Liver (tissue), 9 donors: Measurements from ENCODE around the gene CDKN1A. TPM values are rescaled to one million over a fixed set of nuclear protein-coding genes. Genes with fewer than 3 reads are reported as not detected.

ENCODE experiments used
- DNase-seq: peaks from one replicate; pipeline ENCODE4 v3.0.0-alpha.2; 2017; ENCODE audit warnings: low spot score
- H3K27ac ChIP-seq, 2 donors: one replicate each; pipeline ENCODE4 v1.7.0; 2013; ENCODE audit warnings: inconsistent platforms in 2 of 2, low read length in 2 of 2, control low read depth in 1 of 2, low read depth in 1 of 2, mild to moderate bottlenecking in 1 of 2
- H3K27me3 ChIP-seq, 4 donors: one replicate each; pipeline versions ENCODE4 v1.6.1 to v1.7.0; 2013; ENCODE audit warnings: low read length in 3 of 4, inconsistent platforms in 1 of 4, mild to moderate bottlenecking in 1 of 4, moderate library complexity in 1 of 4; ENCODE audit not compliant: control insufficient read depth in 4 of 4, insufficient read depth in 4 of 4
- H3K36me3 ChIP-seq, 4 donors: one replicate each; pipeline versions ENCODE4 v1.6.1 to v1.7.0; 2013; ENCODE audit warnings: low read length in 3 of 4, mild to moderate bottlenecking in 3 of 4, low read depth in 1 of 4, moderate library complexity in 1 of 4; ENCODE audit not compliant: control insufficient read depth in 4 of 4, insufficient read depth in 3 of 4
- H3K4me1 ChIP-seq, 4 donors: one replicate each; pipeline versions ENCODE4 v1.6.1 to v1.7.0; 2013; ENCODE audit warnings: low read length in 3 of 4, mild to moderate bottlenecking in 3 of 4, moderate library complexity in 1 of 4; ENCODE audit not compliant: control insufficient read depth in 4 of 4, insufficient read depth in 4 of 4
- H3K4me3 ChIP-seq, 3 donors: one replicate each; pipeline versions ENCODE4 v1.6.1 to v1.7.0; 2013; ENCODE audit warnings: low read length in 3 of 3, control low read depth in 1 of 3, low read depth in 1 of 3, mild to moderate bottlenecking in 1 of 3
- H3K9ac ChIP-seq, 2 donors: one replicate each; pipeline ENCODE4 v1.7.0; 2013; ENCODE audit warnings: low read length in 2 of 2, mild to moderate bottlenecking in 2 of 2, moderate library complexity in 2 of 2, control low read depth in 1 of 2, low read depth in 1 of 2
- H3K9me3 ChIP-seq, 4 donors: one replicate each; pipeline versions ENCODE4 v1.6.1 to v1.7.0; 2013; ENCODE audit warnings: low read length in 3 of 4; ENCODE audit not compliant: control insufficient read depth in 4 of 4
- EGR1 ChIP-seq, 2 donors: IDR thresholded peaks; 2 replicates each; pipeline ENCODE4 v1.6.1; 2016 to 2018; ENCODE audit warnings: antibody characterized with exemption in 2 of 2, low read depth in 2 of 2
- FOXA1 ChIP-seq: IDR thresholded peaks from 2 replicates; pipeline ENCODE4 v1.6.1; 2016; ENCODE audit warnings: antibody characterized with exemption
- FOXA2 ChIP-seq: IDR thresholded peaks from 2 replicates; pipeline ENCODE4 v1.6.1; 2016; ENCODE audit warnings: antibody characterized with exemption
- GABPA ChIP-seq, 2 donors: IDR thresholded peaks in 1 of 2; conservative IDR thresholded peaks in 1 of 2; 2 replicates each; pipeline ENCODE4 v1.6.1; 2016; ENCODE audit warnings: antibody characterized with exemption in 2 of 2, mild to moderate bottlenecking in 1 of 2, moderate library complexity in 1 of 2
- HNF4G ChIP-seq: IDR thresholded peaks from 2 replicates; pipeline ENCODE4 v1.6.1; 2016; ENCODE audit warnings: antibody characterized with exemption
- JUND ChIP-seq, 2 donors: IDR thresholded peaks; 2 replicates each; pipeline ENCODE4 v1.6.1; 2016; ENCODE audit warnings: antibody characterized with exemption in 2 of 2
- NR2F2 ChIP-seq: IDR thresholded peaks from 2 replicates; pipeline ENCODE4 v1.6.1; 2016; ENCODE audit warnings: antibody characterized with exemption
- RAD21 ChIP-seq, 2 donors: IDR thresholded peaks; 2 replicates each; pipeline ENCODE4 v1.6.1; 2016; ENCODE audit warnings: antibody characterized with exemption in 2 of 2, mild to moderate bottlenecking in 2 of 2
- RXRA ChIP-seq, 2 donors: IDR thresholded peaks; 2 replicates each; pipeline ENCODE4 v1.6.1; 2017 to 2018; ENCODE audit warnings: antibody characterized with exemption in 2 of 2, mild to moderate bottlenecking in 1 of 2
- SP1 ChIP-seq: IDR thresholded peaks from 2 replicates; pipeline ENCODE4 v1.6.1; 2018; ENCODE audit warnings: antibody characterized with exemption, mild to moderate bottlenecking
- YY1 ChIP-seq: IDR thresholded peaks from 2 replicates; pipeline ENCODE4 v1.6.1; 2016; ENCODE audit warnings: antibody characterized with exemption, mild to moderate bottlenecking
- WGBS: extraction: QIAGEN DNeasy Blood & Tissue Kit; methylation state at CpG from one replicate; pipeline ENCODE4 v1.1.7; 2013; 5-methylcytosine and 5-hydroxymethylcytosine counted together
- polyA plus RNA-seq, 2 donors: library from polyadenylated mRNA; stranded (reverse) in 1 of 2; unstranded in 1 of 2; fragments of 200-250 nt in 1 of 2; fragments of >200 nt in 1 of 2; fragmentation: Nextera tagmentation in 1 of 2; extraction: Ambion mirVana in 1 of 2; gene quantifications; one replicate each; pipeline versions ENCODE4 v1.2.1 to v1.2.3, GENCODE V29; 2013 to 2015
- total RNA-seq, 2 donors: library from RNA; depleted of rRNA; stranded (reverse); fragments of >200 nt; gene quantifications; one replicate each; pipeline ENCODE4 v1.2.3, GENCODE V29; 2014
- TF ChIP-seq, protein P1 (sequence below): IDR thresholded peaks from 2 replicates; pipeline ENCODE4 v1.6.1; 2016; ENCODE audit warnings: antibody characterized with exemption
- TF ChIP-seq, protein P2 (sequence below): IDR thresholded peaks from 2 replicates; pipeline ENCODE4 v1.6.1; 2016; ENCODE audit warnings: antibody characterized with exemption, mild to moderate bottlenecking
- TF ChIP-seq, protein P3 (sequence below): IDR thresholded peaks from 2 replicates; pipeline ENCODE4 v1.6.1; 2016; ENCODE audit warnings: antibody characterized with exemption
- TF ChIP-seq, protein P4 (sequence below): fragments of 150-350 bp; IDR thresholded peaks from 2 replicates; pipeline ENCODE4 v1.5.1; 2017; ENCODE audit warnings: improper control_type of control experiment, low read depth, low read length; ENCODE audit not compliant: missing input control
- donor health status: healthy.
- donor health status: healthy.
- donor health status: healthy.
- donor health status: healthy.
- donor health status: healthy.

Gene CDKN1A
- total and polyA plus RNA-seq, 4 donors = 3.2 to 41.7 (median 20.5) TPM

DNA sequence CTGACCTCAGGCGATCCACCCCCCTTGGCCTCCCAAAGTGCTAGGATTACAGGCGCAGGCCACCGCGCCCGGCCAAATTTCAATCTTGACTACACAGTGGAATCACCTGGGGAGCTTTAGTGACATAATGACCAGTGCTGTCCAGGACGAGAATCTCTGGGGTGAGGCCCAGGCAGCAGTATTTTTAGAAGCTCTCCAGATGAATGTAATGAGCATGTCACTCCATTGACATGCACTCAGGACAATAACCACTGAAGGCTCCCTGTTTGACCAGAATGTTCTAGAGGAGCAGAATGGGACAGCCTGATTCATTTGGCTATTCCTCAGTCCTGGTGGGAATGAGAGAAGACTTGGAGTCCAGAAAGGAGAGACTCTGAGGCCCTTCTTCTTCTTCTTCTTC lies 45.1 kb upstream of the CDKN1A start:
- 94% methylated on average over 6 of the region's 6 CpGs for WGBS
- no peaks in the 10 kb centered on the region for H3K9me3 ChIP-seq
- no peak overlapping the region for H3K9ac ChIP-seq
- peaks cover 6 to 16% (median 10%) of the 10 kb centered on the region in 4 donors for H3K4me1 ChIP-seq
- no peak overlapping the region for H3K4me3 ChIP-seq
- no peak for DNase-seq
- TF ChIP-seq, protein P1, sequence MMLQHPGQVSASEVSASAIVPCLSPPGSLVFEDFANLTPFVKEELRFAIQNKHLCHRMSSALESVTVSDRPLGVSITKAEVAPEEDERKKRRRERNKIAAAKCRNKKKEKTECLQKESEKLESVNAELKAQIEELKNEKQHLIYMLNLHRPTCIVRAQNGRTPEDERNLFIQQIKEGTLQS = no peak
- no peak for TF ChIP-seq FOXA2
- TF ChIP-seq, protein P2, sequence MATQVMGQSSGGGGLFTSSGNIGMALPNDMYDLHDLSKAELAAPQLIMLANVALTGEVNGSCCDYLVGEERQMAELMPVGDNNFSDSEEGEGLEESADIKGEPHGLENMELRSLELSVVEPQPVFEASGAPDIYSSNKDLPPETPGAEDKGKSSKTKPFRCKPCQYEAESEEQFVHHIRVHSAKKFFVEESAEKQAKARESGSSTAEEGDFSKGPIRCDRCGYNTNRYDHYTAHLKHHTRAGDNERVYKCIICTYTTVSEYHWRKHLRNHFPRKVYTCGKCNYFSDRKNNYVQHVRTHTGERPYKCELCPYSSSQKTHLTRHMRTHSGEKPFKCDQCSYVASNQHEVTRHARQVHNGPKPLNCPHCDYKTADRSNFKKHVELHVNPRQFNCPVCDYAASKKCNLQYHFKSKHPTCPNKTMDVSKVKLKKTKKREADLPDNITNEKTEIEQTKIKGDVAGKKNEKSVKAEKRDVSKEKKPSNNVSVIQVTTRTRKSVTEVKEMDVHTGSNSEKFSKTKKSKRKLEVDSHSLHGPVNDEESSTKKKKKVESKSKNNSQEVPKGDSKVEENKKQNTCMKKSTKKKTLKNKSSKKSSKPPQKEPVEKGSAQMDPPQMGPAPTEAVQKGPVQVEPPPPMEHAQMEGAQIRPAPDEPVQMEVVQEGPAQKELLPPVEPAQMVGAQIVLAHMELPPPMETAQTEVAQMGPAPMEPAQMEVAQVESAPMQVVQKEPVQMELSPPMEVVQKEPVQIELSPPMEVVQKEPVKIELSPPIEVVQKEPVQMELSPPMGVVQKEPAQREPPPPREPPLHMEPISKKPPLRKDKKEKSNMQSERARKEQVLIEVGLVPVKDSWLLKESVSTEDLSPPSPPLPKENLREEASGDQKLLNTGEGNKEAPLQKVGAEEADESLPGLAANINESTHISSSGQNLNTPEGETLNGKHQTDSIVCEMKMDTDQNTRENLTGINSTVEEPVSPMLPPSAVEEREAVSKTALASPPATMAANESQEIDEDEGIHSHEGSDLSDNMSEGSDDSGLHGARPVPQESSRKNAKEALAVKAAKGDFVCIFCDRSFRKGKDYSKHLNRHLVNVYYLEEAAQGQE = no peak
- no peak for TF ChIP-seq NR2F2
- no peak for TF ChIP-seq GABPA (IDR thresholded peaks at IDR 0.05 in 1 of 2, conservative IDR thresholded peaks at IDR 0.05 in 1 of 2)
- TF ChIP-seq EGR1 (IDR thresholded peaks at IDR 0.05; ENCODE audit: low read depth in 2 of 2) = no peak
- no peak for TF ChIP-seq SP1
- no peak for TF ChIP-seq HNF4G
- TF ChIP-seq FOXA1 = no peak
- no peaks in the 10 kb centered on the region for H3K36me3 ChIP-seq
- no peak overlapping the region for H3K27ac ChIP-seq
- H3K27me3 ChIP-seq = no peaks in the 10 kb centered on the region

DNA sequence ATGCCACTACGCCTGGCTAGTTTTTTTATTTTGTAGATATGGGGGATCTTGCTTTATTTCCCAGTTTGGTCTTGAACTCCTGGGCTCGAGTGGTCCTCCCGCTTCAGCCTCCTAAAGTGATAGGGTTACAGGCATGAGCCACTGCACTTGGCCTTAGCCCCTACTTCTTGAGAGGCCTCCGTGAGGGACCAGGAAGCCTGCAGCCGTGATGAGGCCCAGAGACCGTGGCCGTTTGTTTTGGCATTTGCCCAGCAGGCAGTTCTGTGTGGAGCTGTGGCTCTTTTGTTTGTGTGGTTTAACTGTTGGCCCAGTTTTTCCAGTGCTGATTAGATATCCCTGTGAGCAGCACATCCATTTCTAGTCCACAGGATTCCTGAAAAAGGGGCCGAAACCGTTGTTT lies 44.6 kb upstream of the CDKN1A start:
- H3K27ac ChIP-seq = no peak overlapping the region

More for the DNA sequence above, 44.6 kb upstream of the CDKN1A start:
- Histone ChIP-seq H3K4me3 (no peak overlapping the region), H3K9ac (no peak overlapping the region), H3K4me1 (peaks cover 6 to 22% (median 16%) of the 10 kb centered on the region in 4 donors), H3K36me3 (no peaks in the 10 kb centered on the region), H3K9me3 (no peaks in the 10 kb centered on the region), H3K27me3 (no peaks in the 10 kb centered on the region)
- TF ChIP-seq, protein P3, sequence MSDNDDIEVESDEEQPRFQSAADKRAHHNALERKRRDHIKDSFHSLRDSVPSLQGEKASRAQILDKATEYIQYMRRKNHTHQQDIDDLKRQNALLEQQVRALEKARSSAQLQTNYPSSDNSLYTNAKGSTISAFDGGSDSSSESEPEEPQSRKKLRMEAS = no peak
- no peak for TF ChIP-seq JUND (IDR thresholded peaks at IDR 0.05)
- TF ChIP-seq, protein P1 = no peak
- peak; percentile 27 to 64 for TF ChIP-seq RAD21 (IDR thresholded peaks at IDR 0.05)
- TF ChIP-seq HNF4G = no peak
- TF ChIP-seq YY1 = peak; percentile 35
- peak; percentile 45 for TF ChIP-seq NR2F2
- TF ChIP-seq SP1 = peak; percentile 40
- TF ChIP-seq, protein P4, sequence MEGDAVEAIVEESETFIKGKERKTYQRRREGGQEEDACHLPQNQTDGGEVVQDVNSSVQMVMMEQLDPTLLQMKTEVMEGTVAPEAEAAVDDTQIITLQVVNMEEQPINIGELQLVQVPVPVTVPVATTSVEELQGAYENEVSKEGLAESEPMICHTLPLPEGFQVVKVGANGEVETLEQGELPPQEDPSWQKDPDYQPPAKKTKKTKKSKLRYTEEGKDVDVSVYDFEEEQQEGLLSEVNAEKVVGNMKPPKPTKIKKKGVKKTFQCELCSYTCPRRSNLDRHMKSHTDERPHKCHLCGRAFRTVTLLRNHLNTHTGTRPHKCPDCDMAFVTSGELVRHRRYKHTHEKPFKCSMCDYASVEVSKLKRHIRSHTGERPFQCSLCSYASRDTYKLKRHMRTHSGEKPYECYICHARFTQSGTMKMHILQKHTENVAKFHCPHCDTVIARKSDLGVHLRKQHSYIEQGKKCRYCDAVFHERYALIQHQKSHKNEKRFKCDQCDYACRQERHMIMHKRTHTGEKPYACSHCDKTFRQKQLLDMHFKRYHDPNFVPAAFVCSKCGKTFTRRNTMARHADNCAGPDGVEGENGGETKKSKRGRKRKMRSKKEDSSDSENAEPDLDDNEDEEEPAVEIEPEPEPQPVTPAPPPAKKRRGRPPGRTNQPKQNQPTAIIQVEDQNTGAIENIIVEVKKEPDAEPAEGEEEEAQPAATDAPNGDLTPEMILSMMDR = no peak
- peak; percentile 13 to 37 for TF ChIP-seq RXRA (IDR thresholded peaks at IDR 0.05)
- no peak for DNase-seq
- 33% methylated on average over 9 of the region's 9 CpGs for WGBS
